ENCODE results near the gene ZCWPW2.

Gene ZCWPW2

DNA sequence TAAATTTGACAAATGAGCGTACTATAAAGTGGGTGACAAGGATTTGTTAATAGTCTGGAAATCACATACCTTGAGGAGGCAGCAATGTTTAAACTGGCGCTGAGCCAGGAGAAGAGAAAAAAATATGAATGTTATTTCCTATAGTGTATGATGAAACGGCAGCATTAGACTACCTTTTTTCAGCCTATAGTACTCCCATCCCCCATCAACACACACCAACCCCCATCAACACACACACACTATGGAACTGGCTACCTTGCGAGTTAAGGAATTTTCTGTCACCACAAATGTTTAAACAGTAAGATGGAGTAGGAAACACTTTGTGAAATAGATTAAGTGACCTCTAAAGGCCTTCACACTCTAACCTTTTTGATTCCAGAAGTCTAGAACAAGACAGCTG, 46.8 kb upstream of the ZCWPW2 start:
- TF ChIP-seq, protein P1, sequence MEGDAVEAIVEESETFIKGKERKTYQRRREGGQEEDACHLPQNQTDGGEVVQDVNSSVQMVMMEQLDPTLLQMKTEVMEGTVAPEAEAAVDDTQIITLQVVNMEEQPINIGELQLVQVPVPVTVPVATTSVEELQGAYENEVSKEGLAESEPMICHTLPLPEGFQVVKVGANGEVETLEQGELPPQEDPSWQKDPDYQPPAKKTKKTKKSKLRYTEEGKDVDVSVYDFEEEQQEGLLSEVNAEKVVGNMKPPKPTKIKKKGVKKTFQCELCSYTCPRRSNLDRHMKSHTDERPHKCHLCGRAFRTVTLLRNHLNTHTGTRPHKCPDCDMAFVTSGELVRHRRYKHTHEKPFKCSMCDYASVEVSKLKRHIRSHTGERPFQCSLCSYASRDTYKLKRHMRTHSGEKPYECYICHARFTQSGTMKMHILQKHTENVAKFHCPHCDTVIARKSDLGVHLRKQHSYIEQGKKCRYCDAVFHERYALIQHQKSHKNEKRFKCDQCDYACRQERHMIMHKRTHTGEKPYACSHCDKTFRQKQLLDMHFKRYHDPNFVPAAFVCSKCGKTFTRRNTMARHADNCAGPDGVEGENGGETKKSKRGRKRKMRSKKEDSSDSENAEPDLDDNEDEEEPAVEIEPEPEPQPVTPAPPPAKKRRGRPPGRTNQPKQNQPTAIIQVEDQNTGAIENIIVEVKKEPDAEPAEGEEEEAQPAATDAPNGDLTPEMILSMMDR (IDR thresholded peaks at IDR 0.05; ENCODE audit: low read depth, low read length, poor library complexity, severe bottlenecking): no peak
- no peak for TF ChIP-seq EZH2phosphoT487 (IDR thresholded peaks at IDR 0.05; ENCODE audit: borderline replicate concordance, low read length)
- Histone ChIP-seq H4K20me1 (ENCODE audit: control insufficient read depth, insufficient read depth, low read depth, low read length) (no peaks in the 10 kb centered on the region), H3K4me1 (ENCODE audit: control insufficient read depth, low read length) (no peaks in the 10 kb centered on the region), H3K4me3 (ENCODE audit: low read length) (no peak overlapping the region), H3K9me2 (replicated peaks; ENCODE audit: control insufficient read depth, low read length) (no peaks in the 10 kb centered on the region), H3K27me3 (ENCODE audit: control insufficient read depth, low read length) (no peaks in the 10 kb centered on the region), H3K9me3 (ENCODE audit: control insufficient read depth, insufficient read depth, low read length) (no peaks in the 10 kb centered on the region), H3K79me2 (ENCODE audit: control insufficient read depth, low read length) (no peaks in the 10 kb centered on the region), H3K27ac (ENCODE audit: low read depth, low read length) (no peak overlapping the region), H3K4me2 (ENCODE audit: low read length) (no peak overlapping the region), H3K36me3 (ENCODE audit: control insufficient read depth, low read length) (no peaks in the 10 kb centered on the region), H3F3A (ENCODE audit: control insufficient read depth, insufficient read depth) (no peaks in the 10 kb centered on the region)

DNA sequence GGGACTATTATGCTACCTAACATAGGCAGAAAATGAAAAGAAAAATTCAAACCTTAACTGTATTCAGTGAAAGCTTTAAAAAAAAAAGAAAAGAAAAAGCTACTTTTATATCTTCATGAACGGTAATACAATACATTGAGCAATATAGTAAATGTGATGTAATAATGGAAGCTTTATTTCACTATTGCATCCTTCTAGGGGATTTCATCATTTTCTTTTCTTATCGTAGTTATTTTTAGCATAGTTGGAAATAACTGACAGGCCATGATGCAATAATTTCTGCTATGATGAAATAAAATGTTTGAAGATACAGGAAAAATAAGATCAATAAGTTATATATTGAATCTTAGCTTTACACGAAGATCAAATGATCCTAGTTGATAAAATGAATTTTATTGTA, 40.3 kb upstream of the ZCWPW2 start:
- no peaks in the 10 kb centered on the region for H3F3A ChIP-seq (ENCODE audit: control insufficient read depth, insufficient read depth)
- H3K9me3 ChIP-seq (ENCODE audit: control insufficient read depth, insufficient read depth, low read length): no peaks in the 10 kb centered on the region
- H4K20me1 ChIP-seq (ENCODE audit: control insufficient read depth, insufficient read depth, low read depth, low read length): no peaks in the 10 kb centered on the region
- H3K79me2 ChIP-seq (ENCODE audit: control insufficient read depth, low read length): no peaks in the 10 kb centered on the region
- no peak overlapping the region for H3K4me3 ChIP-seq (ENCODE audit: low read length)
- H3K4me1 ChIP-seq (ENCODE audit: control insufficient read depth, low read length): no peaks in the 10 kb centered on the region; the same call in 1 of the 2 replicates
- no peaks in the 10 kb centered on the region for H3K27me3 ChIP-seq (ENCODE audit: control insufficient read depth, low read length)
- H3K27ac ChIP-seq (ENCODE audit: low read depth, low read length): no peak overlapping the region
- no peaks in the 10 kb centered on the region for H3K9me2 ChIP-seq (replicated peaks; ENCODE audit: control insufficient read depth, low read length)
- TF ChIP-seq, protein P1 (IDR thresholded peaks at IDR 0.05; ENCODE audit: low read depth, low read length, poor library complexity, severe bottlenecking): no peak
- no peak for TF ChIP-seq EZH2phosphoT487 (IDR thresholded peaks at IDR 0.05; ENCODE audit: borderline replicate concordance, low read length)
- no peak overlapping the region for H3K4me2 ChIP-seq (ENCODE audit: low read length)
- no peaks in the 10 kb centered on the region for H3K36me3 ChIP-seq (ENCODE audit: control insufficient read depth, low read length)

DNA sequence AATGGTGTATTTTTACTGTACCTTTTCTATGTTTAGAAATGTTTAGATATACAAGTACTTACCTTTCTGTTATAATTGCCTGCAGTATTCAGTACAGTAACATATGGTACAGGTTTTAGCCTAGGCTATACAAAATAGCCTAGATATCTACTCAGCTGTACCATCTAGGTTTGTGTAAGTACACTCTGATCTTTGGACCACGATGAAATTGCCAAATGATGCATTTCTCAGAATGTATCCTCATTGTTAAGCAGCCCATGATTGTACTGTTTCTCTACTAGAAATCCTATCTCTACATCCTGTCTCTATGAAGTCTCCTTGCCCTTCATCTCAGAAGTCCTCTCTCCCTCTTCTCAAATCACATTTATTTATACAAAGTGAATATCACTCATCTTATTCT, 32.8 kb upstream of the ZCWPW2 start:
- Histone ChIP-seq H3K4me2 (ENCODE audit: low read length) (no peak overlapping the region), H3K4me3 (ENCODE audit: low read length) (no peak overlapping the region), H3K4me1 (ENCODE audit: control insufficient read depth, low read length) (no peaks in the 10 kb centered on the region), H4K20me1 (ENCODE audit: control insufficient read depth, insufficient read depth, low read depth, low read length) (no peaks in the 10 kb centered on the region), H3K27ac (ENCODE audit: low read depth, low read length) (no peak overlapping the region), H3K36me3 (ENCODE audit: control insufficient read depth, low read length) (peaks cover 13% of the 10 kb centered on the region), H3K79me2 (ENCODE audit: control insufficient read depth, low read length) (no peaks in the 10 kb centered on the region), H3K9me2 (replicated peaks; ENCODE audit: control insufficient read depth, low read length) (no peaks in the 10 kb centered on the region), H3K27me3 (ENCODE audit: control insufficient read depth, low read length) (no peaks in the 10 kb centered on the region), H3K9me3 (ENCODE audit: control insufficient read depth, insufficient read depth, low read length) (no peaks in the 10 kb centered on the region), H3F3A (ENCODE audit: control insufficient read depth, insufficient read depth) (peaks cover 3% of the 10 kb centered on the region; the same call in 1 of the 2 replicates)
- TF ChIP-seq, protein P1 (IDR thresholded peaks at IDR 0.05; ENCODE audit: low read depth, low read length, poor library complexity, severe bottlenecking): no peak
- no peak for TF ChIP-seq EZH2phosphoT487 (IDR thresholded peaks at IDR 0.05; ENCODE audit: borderline replicate concordance, low read length)
